BLaER1 treated with 17β-estradiol and CSF1 and Interleukin-3, amounts not matched to agents 10 nM and 100 nM (cell line): Measurements from ENCODE around the gene PARD3B.

ENCODE experiments used
- H3K27ac ChIP-seq, 11 experiments: shearing (Covaris generic); formaldehyde crosslinking; 2 replicates each; pipeline ENCODE4 v1.8.1; 2022
- H3K27me3 ChIP-seq, 11 experiments: shearing (Covaris generic); formaldehyde crosslinking; 2 replicates each; pipeline ENCODE4 v1.8.1; 2022
- H3K36me3 ChIP-seq, 11 experiments: shearing (Covaris generic); formaldehyde crosslinking; 2 replicates each; pipeline ENCODE4 v1.8.1; 2022
- H3K4me1 ChIP-seq, 10 experiments: shearing (Covaris generic); formaldehyde crosslinking; 2 replicates each; pipeline ENCODE4 v1.8.1; 2022
- H3K4me2 ChIP-seq, 11 experiments: shearing (Covaris generic); formaldehyde crosslinking; 2 replicates each; pipeline ENCODE4 v1.8.1; 2022
- H3K4me3 ChIP-seq, 10 experiments: shearing (Covaris generic); formaldehyde crosslinking; 2 replicates each; pipeline ENCODE4 v1.8.1; 2022
- H3K9ac ChIP-seq, 11 experiments: shearing (Covaris generic); formaldehyde crosslinking; 2 replicates each; pipeline ENCODE4 v1.8.1; 2022
- H3K9me3 ChIP-seq, 11 experiments: shearing (Covaris generic); formaldehyde crosslinking; replicated peaks in 1 of 11; 2 replicates each; pipeline ENCODE4 v1.8.1; 2022
- H4K20me1 ChIP-seq, 11 experiments: shearing (Covaris generic); formaldehyde crosslinking; 2 replicates each; pipeline ENCODE4 v1.8.1; 2022
- Cebpa-rat ChIP-seq, 11 experiments: shearing (Covaris generic); IDR thresholded peaks; 2 replicates each; pipeline ENCODE4 v1.8.1; 2022

Gene PARD3B

DNA sequence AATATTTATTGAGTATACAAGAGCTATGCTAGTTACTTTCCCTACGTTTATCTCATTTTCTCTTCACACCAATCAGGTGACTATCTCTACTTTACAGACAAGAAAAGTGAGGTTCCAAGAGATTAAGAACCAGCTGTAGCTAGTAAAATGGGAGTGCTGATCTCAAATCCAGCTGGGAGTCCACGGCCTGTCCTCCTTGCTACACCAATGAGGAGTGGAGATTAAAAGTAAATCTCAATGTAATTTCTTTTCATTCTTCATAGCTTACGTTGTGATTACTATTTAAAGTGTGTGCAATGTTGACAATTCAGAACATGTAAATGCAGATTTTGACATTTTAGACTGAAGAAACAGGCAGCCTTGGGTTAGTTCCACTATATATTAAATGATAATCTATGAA, 1083.1 kb downstream of the PARD3B start:
- Histone ChIP-seq H3K4me1 (peaks cover 0 to 8% (median 0%) of the 10 kb centered on the region in 10 experiments; a peak in 1 of 20 replicates), H3K36me3 (no peaks in the 10 kb centered on the region), H4K20me1 (no peaks in the 10 kb centered on the region), H3K27ac (no peak overlapping the region), H3K9me3 (peaks cover 0 to 7% (median 0%) of the 10 kb centered on the region in 11 experiments; a peak in 1 of 22 replicates), H3K4me3 (no peak overlapping the region), H3K9ac (no peak overlapping the region), H3K4me2 (0 out of 22 replicates have a peak overlapping the region, but pooled peaks of 1 of the 11 experiments have one; percentile 7), H3K27me3 (no peaks in the 10 kb centered on the region)
- no peak for TF ChIP-seq Cebpa-rat (IDR thresholded peaks at IDR 0.05)

- no peak for TF ChIP-seq Cebpa-rat (IDR thresholded peaks at IDR 0.05)
- Histone ChIP-seq H3K27ac (no peak overlapping the region), H3K27me3 (no peaks in the 10 kb centered on the region), H3K4me2 (no peak overlapping the region), H3K9me3 (0 out of 22 replicates have a peak, but pooled peaks cover 0 to 3% (median 0%) of the 10 kb centered on the region in 11 experiments), H3K9ac (no peak overlapping the region), H3K36me3 (no peaks in the 10 kb centered on the region), H3K4me1 (peaks cover 0 to 8% (median 0%) of the 10 kb centered on the region in 10 experiments; a peak in 1 of 20 replicates), H4K20me1 (no peaks in the 10 kb centered on the region), H3K4me3 (no peak overlapping the region)
Observed at GRCh38 chr2:205629091-205629776, 1084.0 kb downstream of the PARD3B start.

DNA sequence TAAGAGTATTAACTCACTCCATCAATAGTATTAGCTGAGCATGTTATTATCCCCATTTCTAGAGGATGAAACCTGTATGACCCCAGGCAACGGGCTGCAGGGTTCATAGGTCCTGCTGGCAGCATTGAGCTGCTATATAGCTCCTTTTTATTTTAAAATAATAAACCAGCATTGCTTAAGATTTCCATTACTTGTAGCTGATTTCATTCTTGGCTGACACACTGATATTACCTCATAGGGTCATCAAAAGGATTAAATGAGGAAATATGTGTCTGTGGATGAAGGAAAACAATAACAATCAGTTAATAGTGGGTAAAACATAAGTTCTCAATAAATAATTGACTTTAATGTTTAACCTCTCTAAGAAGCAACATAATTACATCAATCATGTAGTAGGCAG, 1088.7 kb downstream of the PARD3B start:
- Histone ChIP-seq H3K36me3 (no peaks in the 10 kb centered on the region), H3K9me3 (peaks cover 0 to under 1% (median 0%) of the 10 kb centered on the region in 11 experiments; a peak in 1 of 22 replicates), H3K4me1 (no peaks in the 10 kb centered on the region), H3K9ac (no peak overlapping the region), H3K27me3 (peaks cover 0 to 27% (median 0%) of the 10 kb centered on the region in 11 experiments; a peak in 3 of 22 replicates), H3K4me2 (no peak overlapping the region), H3K27ac (no peak overlapping the region), H4K20me1 (no peaks in the 10 kb centered on the region), H3K4me3 (no peak overlapping the region)
- no peak for TF ChIP-seq Cebpa-rat (IDR thresholded peaks at IDR 0.05)

DNA sequence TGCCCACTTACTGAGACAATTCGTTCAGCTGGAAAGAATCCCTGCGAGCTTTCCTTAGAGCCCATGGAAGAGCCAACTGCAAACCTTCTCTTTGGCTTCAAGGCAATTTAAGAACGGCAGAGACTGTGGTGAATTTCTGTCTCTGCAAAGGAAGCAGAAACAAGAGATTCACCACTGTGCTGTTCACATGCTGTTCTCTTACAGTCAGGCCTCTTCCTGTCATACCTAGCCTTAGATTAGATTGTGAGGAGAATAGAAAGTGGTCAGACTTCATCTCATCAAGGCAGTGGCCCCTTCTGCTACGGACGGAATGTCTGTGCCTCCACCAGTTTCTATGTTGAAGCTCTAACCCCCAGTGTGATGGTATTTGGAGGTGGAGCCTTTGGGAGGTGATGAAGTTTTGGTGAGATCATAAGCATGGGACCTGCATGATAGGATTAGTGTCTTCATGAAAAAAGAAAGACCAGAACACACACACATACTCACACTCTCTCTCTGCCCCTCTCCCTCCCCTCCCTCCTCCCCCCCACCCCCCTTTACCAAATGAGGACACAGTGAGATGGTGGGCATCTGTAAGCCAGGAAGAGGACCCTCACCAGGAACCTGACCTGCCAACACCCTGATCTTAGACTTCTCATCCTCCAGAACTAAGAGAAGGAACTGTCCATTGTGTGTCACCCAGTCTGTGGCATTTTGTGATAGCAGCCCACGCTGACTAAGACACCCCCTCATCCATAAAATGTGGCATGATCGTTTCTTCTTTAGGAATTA, 1091.5 kb downstream of the PARD3B start:
- H3K36me3 ChIP-seq, result 0 out of 22 replicates have a peak, but pooled peaks cover 0 to 4% (median 0%) of the 10 kb centered on the region in 11 experiments
- no peak overlapping the region for H3K27ac ChIP-seq
- no peak overlapping the region for H3K4me3 ChIP-seq
- H3K4me1 ChIP-seq, result 0 out of 20 replicates have a peak, but pooled peaks cover 0 to 5% (median 0%) of the 10 kb centered on the region in 10 experiments
- H3K27me3 ChIP-seq, result peaks cover 0 to 35% (median 0%) of the 10 kb centered on the region in 11 experiments; a peak in 4 of 22 replicates
- no peak overlapping the region for H3K9ac ChIP-seq
- no peak overlapping the region for H3K4me2 ChIP-seq
- peaks cover 4 to 16% (median 8%) of the 10 kb centered on the region in 11 experiments; a peak in 16 of 22 replicates for H3K9me3 ChIP-seq
- no peaks in the 10 kb centered on the region for H4K20me1 ChIP-seq
- TF ChIP-seq Cebpa-rat (IDR thresholded peaks at IDR 0.05), result no peak

GRCh38 chr2:205637320-205637602, 1092.0 kb downstream of the PARD3B start:
- H3K4me1 ChIP-seq, result 0 out of 20 replicates have a peak, but pooled peaks cover 0 to 5% (median 0%) of the 10 kb centered on the region in 10 experiments
- H3K27ac ChIP-seq, result no peak overlapping the region

DNA sequence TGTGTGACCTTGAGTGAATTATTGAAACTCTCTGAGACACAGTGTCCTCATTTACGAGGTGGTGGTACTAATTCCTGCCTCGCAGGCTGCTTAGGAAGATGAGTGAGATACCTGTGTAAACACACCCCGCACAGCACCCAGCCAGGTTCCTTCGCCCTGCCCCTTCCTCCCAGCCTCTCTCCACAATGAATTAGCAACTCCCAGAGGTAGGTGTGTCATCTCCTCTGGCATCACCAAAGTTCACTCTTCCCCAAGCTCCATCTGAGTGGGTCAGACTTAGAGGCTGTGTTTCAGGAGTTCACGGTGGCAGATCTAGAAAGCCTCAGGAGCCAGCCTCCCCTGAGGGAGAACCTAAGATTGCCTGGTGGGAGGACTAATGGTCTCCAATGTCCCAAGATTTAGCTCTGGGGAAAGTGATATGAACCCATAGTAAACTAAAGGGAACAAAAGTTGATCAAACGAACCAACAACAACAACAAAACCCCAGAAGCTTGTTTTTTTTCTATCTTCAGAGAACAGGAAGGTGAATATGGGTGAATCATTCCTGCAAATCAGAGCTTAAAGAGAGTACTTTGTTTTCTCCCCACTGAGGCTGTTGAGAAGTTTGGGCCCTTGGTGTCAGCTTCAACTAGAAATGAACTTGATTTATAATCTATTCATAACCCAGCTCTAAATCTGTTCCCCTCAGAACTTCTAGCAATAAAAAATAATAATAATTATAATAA, 1092.7 kb downstream of the PARD3B start:
- peaks cover 0 to 47% (median 0%) of the 10 kb centered on the region in 11 experiments; a peak in 7 of 22 replicates for H3K27me3 ChIP-seq
- 0 out of 22 replicates have a peak, but pooled peaks cover 0 to 4% (median 0%) of the 10 kb centered on the region in 11 experiments for H3K36me3 ChIP-seq
- H3K9ac ChIP-seq, result no peak overlapping the region
- TF ChIP-seq Cebpa-rat (IDR thresholded peaks at IDR 0.05), result no peak
- H3K27ac ChIP-seq, result no peak overlapping the region
- H3K9me3 ChIP-seq, result peaks cover 4 to 16% (median 8%) of the 10 kb centered on the region in 11 experiments; a peak in 16 of 22 replicates
- H4K20me1 ChIP-seq, result 0 out of 22 replicates have a peak, but pooled peaks cover 0 to 6% (median 0%) of the 10 kb centered on the region in 11 experiments
- H3K4me3 ChIP-seq, result no peak overlapping the region
- H3K4me1 ChIP-seq, result peaks cover 0 to 5% (median 0%) of the 10 kb centered on the region in 10 experiments; a peak in 1 of 20 replicates
- H3K4me2 ChIP-seq, result no peak overlapping the region

More at GRCh38 chr2:205637320-205637602, 1092.0 kb downstream of the PARD3B start:
- H3K4me2 ChIP-seq, result no peak overlapping the region
- no peak overlapping the region for H3K9ac ChIP-seq
- H4K20me1 ChIP-seq, result 0 out of 22 replicates have a peak, but pooled peaks cover 0 to 2% (median 0%) of the 10 kb centered on the region in 11 experiments
- no peak for TF ChIP-seq Cebpa-rat (IDR thresholded peaks at IDR 0.05)
- H3K9me3 ChIP-seq, result peaks cover 4 to 16% (median 8%) of the 10 kb centered on the region in 11 experiments; a peak in 16 of 22 replicates
- 0 out of 22 replicates have a peak, but pooled peaks cover 0 to 4% (median 0%) of the 10 kb centered on the region in 11 experiments for H3K36me3 ChIP-seq
- H3K4me3 ChIP-seq, result no peak overlapping the region
- peaks cover 0 to 40% (median 0%) of the 10 kb centered on the region in 11 experiments; a peak in 4 of 22 replicates for H3K27me3 ChIP-seq

GRCh38 chr2:205640716-205641115, 1095.4 kb downstream of the PARD3B start:
- 0 out of 22 replicates have a peak, but pooled peaks cover 0 to 4% (median 0%) of the 10 kb centered on the region in 11 experiments for H3K36me3 ChIP-seq
- no peak for TF ChIP-seq Cebpa-rat (IDR thresholded peaks at IDR 0.05)
- peaks cover 0 to 74% (median 0%) of the 10 kb centered on the region in 11 experiments; a peak in 7 of 22 replicates for H3K27me3 ChIP-seq
- H3K4me3 ChIP-seq, result no peak overlapping the region
- H4K20me1 ChIP-seq, result peaks cover 0 to 6% (median 0%) of the 10 kb centered on the region in 11 experiments; a peak in 1 of 22 replicates
- H3K9ac ChIP-seq, result no peak overlapping the region
- H3K4me1 ChIP-seq, result peaks cover 0 to 5% (median 0%) of the 10 kb centered on the region in 10 experiments; a peak in 1 of 20 replicates
- H3K9me3 ChIP-seq, result peaks cover 4 to 16% (median 8%) of the 10 kb centered on the region in 11 experiments; a peak in 16 of 22 replicates
- H3K27ac ChIP-seq, result no peak overlapping the region
- H3K4me2 ChIP-seq, result no peak overlapping the region
